Spleen (tissue), 7 donors: ENCODE measurements around the gene SPRY1.

Source experiments
- CTCF ChIP-seq, 11 experiments: fragments of 200-600 bp in 7 of 11; fragments of 450-650 bp in 4 of 11; sonication (generic) in 4 of 11; IDR thresholded peaks in 8 of 11; conservative IDR thresholded peaks in 3 of 11; 1 replicate in 7 of 11; 2 replicates in 4 of 11; pipeline versions ENCODE4 v1.4.0 to v1.8.0; 2016 to 2021; ENCODE audit warnings: antibody characterized with exemption in 11 of 11, inconsistent platforms in 4 of 11, mild to moderate bottlenecking in 1 of 11
- POLR2A ChIP-seq, 3 donors: fragments of 450-650 bp; IDR thresholded peaks; one replicate each; pipeline ENCODE4 v1.5.1; 2017; ENCODE audit warnings: antibody characterized with exemption in 3 of 3, mild to moderate bottlenecking in 1 of 3
- POLR2AphosphoS5 ChIP-seq, 3 donors: sonication (generic); formaldehyde crosslinking; IDR thresholded peaks; one replicate each; pipeline ENCODE4 v1.5.1; 2017; ENCODE audit warnings: antibody characterized with exemption in 3 of 3
- donor health status: DM: no; HTN: no; CAD: no; lungs with moderate emphysema.
- donor health status: DM: no; HTN: no; CAD: no.
- donor health status: DM: no; HTN: no; CAD: no.

- TF ChIP-seq CTCF (IDR thresholded peaks at IDR 0.05 in 8 of 11, conservative IDR thresholded peaks at IDR 0.05 in 3 of 11) (no peak), POLR2A (IDR thresholded peaks at IDR 0.05) (no peak), POLR2AphosphoS5 (IDR thresholded peaks at IDR 0.05) (no peak)
These were observed 33.9 kb downstream of the SPRY1 start for GRCh38 chr4:123430501-123430900.
